OCI-LY7 (cell line): ENCODE data around the gene AFMID. TPM values are rescaled to one million over a fixed set of nuclear protein-coding genes. Genes with fewer than 3 reads are reported as not detected.

Experiments used
- BruUV-seq: library from RNA; stranded (reverse); fragments of 400-500 nt; replicated peaks from 2 replicates; lab custom pipeline; 2021; lab: Mats Ljungman, UMichigan
- CTCF ChIA-PET: fragments of 300-600 bp; sonication (Branson Sonifier 250); formaldehyde crosslinking; loops from one replicate; lab custom pipeline; 2022; ENCODE audit warnings: antibody characterized with exemption; ENCODE audit not compliant: unreplicated experiment; lab: Charles Lee
- POLR2A ChIA-PET: fragments of 300-600 bp; sonication (Branson Sonifier 250); formaldehyde crosslinking; loops from one replicate; lab custom pipeline; 2022; ENCODE audit warnings: antibody characterized with exemption; lab: Charles Lee
- DNase-seq: peaks from one replicate; pipeline ENCODE4 v3.0.0-alpha.2; 2015; ENCODE audit warnings: low spot score
- H2AFZ ChIP-seq: fragments of 200-600 bp; sonication (generic), shearing (Covaris generic); 2 replicates; pipeline ENCODE4 v1.6.1; 2014; ENCODE audit warnings: mild to moderate bottlenecking, antibody characterized with exemption, low read length, moderate library complexity
- H3K27ac ChIP-seq: fragments of 200-600 bp; sonication (generic); 2 replicates; pipeline ENCODE4 v1.5.1; 2014; ENCODE audit warnings: mixed run types, low read depth, mild to moderate bottlenecking, moderate library complexity, low read length, inconsistent platforms; ENCODE audit not compliant: poor library complexity, severe bottlenecking
- H3K36me3 ChIP-seq: fragments of 200-600 bp; sonication (generic); 2 replicates; pipeline ENCODE4 v1.6.1; 2014; ENCODE audit warnings: mild to moderate bottlenecking, antibody characterized with exemption, low read length, moderate library complexity, mixed read lengths; ENCODE audit not compliant: insufficient read depth
- H3K4me1 ChIP-seq: fragments of 200-600 bp; sonication (generic); 2 replicates; pipeline ENCODE4 v1.5.1; 2014; ENCODE audit warnings: mild to moderate bottlenecking, low read length; ENCODE audit not compliant: insufficient read depth, poor library complexity, severe bottlenecking
- H3K4me2 ChIP-seq: fragments of 200-600 bp; sonication (generic); 2 replicates; pipeline ENCODE4 v1.6.1; 2014; ENCODE audit warnings: mild to moderate bottlenecking, low read length
- H3K4me3 ChIP-seq: fragments of 200-600 bp; sonication (generic); 2 replicates; pipeline ENCODE4 v1.5.1; 2014; ENCODE audit warnings: mild to moderate bottlenecking, low read depth, low read length; ENCODE audit not compliant: poor library complexity, severe bottlenecking
- H3K79me2 ChIP-seq: fragments of 200-600 bp; sonication (generic); 2 replicates; pipeline ENCODE4 v1.6.1; 2016; ENCODE audit warnings: low read depth, mild to moderate bottlenecking, low read length, moderate library complexity, mixed read lengths; ENCODE audit not compliant: insufficient read depth
- H3K9me2 ChIP-seq: fragments of 200-600 bp; sonication (generic); 2 replicates; pipeline ENCODE4 v1.6.1; 2016; ENCODE audit warnings: mild to moderate bottlenecking, low read length, mixed read lengths; ENCODE audit not compliant: insufficient read depth
- H3K9me3 ChIP-seq: fragments of 200-600 bp; sonication (generic); 2 replicates; pipeline ENCODE4 v1.6.1; 2014; ENCODE audit warnings: mild to moderate bottlenecking, mixed run types, low read length, mixed read lengths
- H4K20me1 ChIP-seq: fragments of 200-600 bp; sonication (generic); 2 replicates; pipeline ENCODE4 v1.6.1; 2014; ENCODE audit warnings: mild to moderate bottlenecking, antibody characterized with exemption, low read length, moderate library complexity, mixed read lengths; ENCODE audit not compliant: insufficient read depth
- EZH2phosphoT487 ChIP-seq: fragments of 200-600 bp; sonication (generic); IDR thresholded peaks from 2 replicates; pipeline ENCODE4 v1.6.1; 2018; ENCODE audit warnings: low read depth, borderline replicate concordance, mild to moderate bottlenecking, mixed run types, antibody characterized with exemption, low read length, moderate library complexity, mixed read lengths
- intact Hi-C: fragments of 100-400 bp; cut with micrococcal nuclease; formaldehyde crosslinking; loops from one replicate; pipeline ENCODE4 v1.10.0; 2022; ENCODE audit not compliant: unreplicated experiment
- total RNA-seq, 2 experiments: library from RNA; depleted of rRNA in 1 of 2; stranded (reverse); fragments of >200 nt in 1 of 2; shearing (Covaris generic) in 1 of 2; gene quantifications; 2 replicates each; pipeline ENCODE4 v1.2.3, GENCODE V29; 2014 to 2022
- TF ChIP-seq, protein P1 (sequence below): fragments of 200-600 bp; sonication (generic); conservative IDR thresholded peaks from 2 replicates; pipeline ENCODE4 v1.5.1; 2014; ENCODE audit warnings: mild to moderate bottlenecking, antibody characterized with exemption, low read length, moderate library complexity, mixed read lengths

The AFMID gene
- total RNA-seq, 2 experiments from 2014 or later: 89.1 to 101 TPM

DNA sequence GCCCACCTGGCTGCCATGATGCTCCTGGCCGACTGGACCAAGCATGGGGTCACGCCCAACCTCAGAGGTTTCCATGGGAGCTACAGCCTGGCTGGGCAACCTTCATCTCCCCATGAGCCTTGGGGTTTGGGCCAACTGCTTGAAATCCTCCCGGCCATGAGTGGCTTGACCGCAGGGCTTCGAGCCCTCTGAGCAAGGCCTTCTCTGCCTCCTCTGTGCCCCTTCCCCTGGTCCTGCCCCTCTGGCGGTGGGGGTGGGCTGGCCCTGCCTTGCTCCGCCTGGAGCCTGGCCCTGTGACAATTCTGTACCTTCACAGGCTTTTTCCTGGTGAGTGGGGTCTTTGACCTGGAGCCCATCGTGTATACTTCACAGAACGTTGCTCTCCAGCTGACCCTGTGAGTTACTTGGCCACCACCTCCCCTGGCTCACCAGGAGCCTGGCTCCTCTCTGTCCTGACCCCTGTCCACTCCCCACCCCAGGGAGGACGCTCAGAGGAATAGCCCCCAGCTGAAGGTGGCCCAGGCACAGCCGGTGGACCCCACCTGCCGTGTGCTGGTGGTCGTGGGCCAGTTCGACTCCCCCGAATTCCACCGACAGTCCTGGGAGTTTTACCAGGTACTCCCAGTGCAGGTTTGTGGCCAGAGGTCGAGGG lies 18.1 kb downstream of the AFMID start:
- ChIA-PET CTCF (no interaction called here), POLR2A (interaction anchor here (0.7 to 1.2 kb wide), 3 partner anchors 8 to 19 kb away, joined by 3 read pairs; partner anchors contain the start of gene TK1)
- no peaks in the 10 kb centered on the region for H3K4me1 ChIP-seq
- DNase-seq: no peak
- intact Hi-C loops: no loop called here
- H3K79me2 ChIP-seq: no peaks in the 10 kb centered on the region
- H3K9me3 ChIP-seq: no peaks in the 10 kb centered on the region
- no peak overlapping the region for H3K27ac ChIP-seq
- no TSS peak for BruUV-seq
- H3K36me3 ChIP-seq: peaks cover 63% of the 10 kb centered on the region
- H2AFZ ChIP-seq: no peak overlapping the region
- H4K20me1 ChIP-seq: no peaks in the 10 kb centered on the region
- H3K4me2 ChIP-seq: no peak overlapping the region
- TF ChIP-seq EZH2phosphoT487: no peak
- TF ChIP-seq, protein P1, sequence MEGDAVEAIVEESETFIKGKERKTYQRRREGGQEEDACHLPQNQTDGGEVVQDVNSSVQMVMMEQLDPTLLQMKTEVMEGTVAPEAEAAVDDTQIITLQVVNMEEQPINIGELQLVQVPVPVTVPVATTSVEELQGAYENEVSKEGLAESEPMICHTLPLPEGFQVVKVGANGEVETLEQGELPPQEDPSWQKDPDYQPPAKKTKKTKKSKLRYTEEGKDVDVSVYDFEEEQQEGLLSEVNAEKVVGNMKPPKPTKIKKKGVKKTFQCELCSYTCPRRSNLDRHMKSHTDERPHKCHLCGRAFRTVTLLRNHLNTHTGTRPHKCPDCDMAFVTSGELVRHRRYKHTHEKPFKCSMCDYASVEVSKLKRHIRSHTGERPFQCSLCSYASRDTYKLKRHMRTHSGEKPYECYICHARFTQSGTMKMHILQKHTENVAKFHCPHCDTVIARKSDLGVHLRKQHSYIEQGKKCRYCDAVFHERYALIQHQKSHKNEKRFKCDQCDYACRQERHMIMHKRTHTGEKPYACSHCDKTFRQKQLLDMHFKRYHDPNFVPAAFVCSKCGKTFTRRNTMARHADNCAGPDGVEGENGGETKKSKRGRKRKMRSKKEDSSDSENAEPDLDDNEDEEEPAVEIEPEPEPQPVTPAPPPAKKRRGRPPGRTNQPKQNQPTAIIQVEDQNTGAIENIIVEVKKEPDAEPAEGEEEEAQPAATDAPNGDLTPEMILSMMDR: no peak
- no peaks in the 10 kb centered on the region for H3K9me2 ChIP-seq
- no peak overlapping the region for H3K4me3 ChIP-seq

DNA sequence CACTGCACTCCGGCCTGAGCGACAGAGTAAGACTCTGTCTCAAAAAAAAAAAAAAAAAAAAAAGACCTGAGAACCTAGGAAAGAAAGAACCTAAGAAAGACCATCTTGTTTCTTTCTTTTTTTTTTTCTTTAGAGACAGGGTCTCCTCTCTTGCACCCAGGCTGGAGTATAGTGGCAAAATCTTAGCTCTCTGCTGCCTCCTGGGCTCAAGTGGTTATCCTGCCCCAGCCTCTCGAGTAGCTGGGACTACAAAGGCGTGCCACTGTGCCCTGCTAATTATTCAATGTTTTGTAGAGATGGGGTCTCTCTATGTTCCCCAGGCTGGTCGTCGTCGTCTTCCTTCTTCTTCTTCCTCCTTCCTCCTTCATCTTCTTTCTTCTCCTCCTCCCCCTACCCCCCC lies 19.1 kb downstream of the AFMID start:
- TF ChIP-seq EZH2phosphoT487: no peak
- TF ChIP-seq, protein P1: peak; percentile 64
- Histone ChIP-seq H3K36me3 (peaks cover 54% of the 10 kb centered on the region), H3K27ac (no peak overlapping the region), H3K9me2 (no peaks in the 10 kb centered on the region), H3K4me2 (no peak overlapping the region), H3K9me3 (no peaks in the 10 kb centered on the region), H3K4me1 (no peaks in the 10 kb centered on the region), H2AFZ (no peak overlapping the region), H3K79me2 (no peaks in the 10 kb centered on the region), H3K4me3 (no peak overlapping the region), H4K20me1 (no peaks in the 10 kb centered on the region)
- ChIA-PET POLR2A (interaction anchor here (0.5 to 1.2 kb wide), 3 partner anchors 20 to 248 kb away, joined by 3 read pairs; partner anchors contain the start of genes TK1 and TNRC6C), CTCF (interaction anchor here (0.7 to 1.1 kb wide), 2 partner anchors 18 to 21 kb away, joined by 3 to 4 read pairs; no protein-coding TSS in a partner anchor)
- no peak for DNase-seq
- intact Hi-C loops: no loop called here
- no TSS peak for BruUV-seq

DNA sequence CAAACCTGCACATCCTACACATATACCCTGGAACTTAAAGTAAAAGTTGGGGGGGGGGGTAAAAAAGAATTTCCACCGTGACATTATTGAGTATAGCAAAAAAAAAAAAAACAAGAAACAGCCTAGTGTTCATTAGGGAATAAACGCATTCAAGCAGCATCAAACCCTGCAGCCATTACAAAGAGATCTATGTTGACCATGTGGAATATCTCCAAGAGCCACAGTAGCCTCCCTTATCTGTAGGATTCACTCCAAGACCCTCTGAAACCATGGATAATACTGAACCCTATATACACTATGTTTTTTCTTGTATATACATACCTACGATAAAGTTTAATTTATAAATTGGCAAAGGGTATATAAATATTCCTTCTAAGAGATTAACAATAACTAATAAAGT lies 21.3 kb downstream of the AFMID start:
- Histone ChIP-seq H3K27ac (no peak overlapping the region), H3K9me3 (no peaks in the 10 kb centered on the region), H3K4me3 (no peak overlapping the region), H3K36me3 (peaks cover 41% of the 10 kb centered on the region), H3K4me2 (no peak overlapping the region), H3K4me1 (peaks cover under 1% of the 10 kb centered on the region), H3K9me2 (no peaks in the 10 kb centered on the region), H2AFZ (no peak overlapping the region), H4K20me1 (no peaks in the 10 kb centered on the region), H3K79me2 (no peaks in the 10 kb centered on the region)
- POLR2A ChIA-PET: no interaction called here
- BruUV-seq: no TSS peak
- intact Hi-C loops: no loop called here
- TF ChIP-seq, protein P1: no peak
- TF ChIP-seq EZH2phosphoT487: no peak
- CTCF ChIA-PET: no interaction called here
- no peak for DNase-seq
